Erythroblast (primary cell): ENCODE results near the gene RPUSD1.

Source experiments
- GATA1 ChIP-seq: IDR thresholded peaks from 2 replicates; pipeline ENCODE4 v1.6.1; 2011; ENCODE audit warnings: low read depth, mild to moderate bottlenecking, control low read depth, low read length, moderate library complexity
- POLR2A ChIP-seq: IDR thresholded peaks from 2 replicates; pipeline ENCODE4 v1.6.1; 2011; ENCODE audit warnings: mild to moderate bottlenecking, low read length

DNA sequence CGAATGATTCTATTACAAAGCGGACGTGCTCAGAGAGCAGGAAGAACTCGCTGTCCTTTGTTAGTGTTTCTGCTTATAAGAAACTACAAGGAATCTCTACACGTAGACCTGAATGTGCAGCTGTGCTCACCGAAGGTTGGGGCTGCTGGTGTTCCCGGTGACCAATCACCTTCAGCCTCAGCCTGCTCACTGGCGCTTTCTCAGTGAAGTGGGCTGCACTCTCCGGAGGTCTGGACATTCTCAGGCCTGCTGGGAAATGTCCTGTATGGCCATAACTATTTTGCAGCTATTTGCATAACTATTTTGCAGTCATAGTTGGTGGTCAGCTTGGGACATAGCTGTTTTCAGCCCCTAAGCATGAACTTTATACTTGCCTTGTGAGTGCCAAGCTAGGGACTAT, 37.7 kb downstream of the RPUSD1 start:
- TF ChIP-seq POLR2A (no peak), GATA1 (no peak)
